ENCODE results near the gene TMEM14C.
"Not testable (repeated sequence)": the region's sequence is repeated elsewhere in the genome, so short reads cannot be mapped to it uniquely, and the experiment has no call there.

The TMEM14C gene

DNA sequence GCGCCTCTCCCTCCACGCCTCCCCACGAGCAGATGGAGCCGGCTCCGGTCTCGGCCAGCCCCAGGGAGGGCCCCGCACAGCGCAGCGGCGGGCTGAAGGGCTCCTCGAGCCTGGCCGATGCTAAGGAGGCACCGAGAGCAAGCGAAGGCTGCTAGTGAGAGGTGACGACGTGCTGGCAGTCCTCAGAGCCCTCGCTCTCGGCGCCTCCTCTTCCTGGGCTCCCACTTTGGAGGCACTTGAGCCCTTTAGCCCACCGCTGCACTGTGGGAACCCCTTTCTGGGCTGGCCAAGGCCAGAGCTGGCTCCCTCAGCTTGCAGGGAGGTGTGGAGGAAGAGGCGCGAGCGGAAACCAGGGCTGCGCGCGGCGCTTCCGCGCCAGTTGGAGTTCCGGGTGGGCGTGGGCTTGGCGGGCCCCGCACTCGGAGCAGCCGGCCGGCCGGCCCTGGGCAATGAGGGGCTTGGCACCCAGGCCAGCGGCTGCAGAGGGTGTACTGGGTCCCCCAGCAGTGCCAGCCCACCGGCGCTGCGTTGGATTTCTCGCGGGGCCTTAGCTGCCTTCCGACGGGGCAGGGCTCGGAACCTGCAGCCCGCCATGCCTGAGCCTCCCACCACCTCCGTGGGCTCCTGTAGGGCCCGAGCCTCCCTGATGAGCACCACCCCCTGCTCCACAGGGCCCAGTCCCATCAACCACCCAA, 2.5 kb upstream of the TMEM14C start:
- TF ChIP-seq CTCF (IDR thresholded peaks at IDR 0.05; ENCODE audit: control extremely low read depth, extremely low read depth, low read depth, missing control alignments) = no peak
- CTCF ChIA-PET = interaction anchor here (0.9 to 1.7 kb wide), 4 partner anchors 10 to 197 kb away, joined by 3 to 6 read pairs (median 4); no protein-coding TSS in a partner anchor
- no peak for DNase-seq (ENCODE audit: extremely low spot score)
- POLR2A ChIA-PET = interaction anchor here (1.4 to 1.9 kb wide), 2 partner anchors 26 to 27 kb away, joined by 4 to 8 read pairs; partner anchors contain the start of genes C6orf52, PAK1IP1 and TMEM14B

DNA sequence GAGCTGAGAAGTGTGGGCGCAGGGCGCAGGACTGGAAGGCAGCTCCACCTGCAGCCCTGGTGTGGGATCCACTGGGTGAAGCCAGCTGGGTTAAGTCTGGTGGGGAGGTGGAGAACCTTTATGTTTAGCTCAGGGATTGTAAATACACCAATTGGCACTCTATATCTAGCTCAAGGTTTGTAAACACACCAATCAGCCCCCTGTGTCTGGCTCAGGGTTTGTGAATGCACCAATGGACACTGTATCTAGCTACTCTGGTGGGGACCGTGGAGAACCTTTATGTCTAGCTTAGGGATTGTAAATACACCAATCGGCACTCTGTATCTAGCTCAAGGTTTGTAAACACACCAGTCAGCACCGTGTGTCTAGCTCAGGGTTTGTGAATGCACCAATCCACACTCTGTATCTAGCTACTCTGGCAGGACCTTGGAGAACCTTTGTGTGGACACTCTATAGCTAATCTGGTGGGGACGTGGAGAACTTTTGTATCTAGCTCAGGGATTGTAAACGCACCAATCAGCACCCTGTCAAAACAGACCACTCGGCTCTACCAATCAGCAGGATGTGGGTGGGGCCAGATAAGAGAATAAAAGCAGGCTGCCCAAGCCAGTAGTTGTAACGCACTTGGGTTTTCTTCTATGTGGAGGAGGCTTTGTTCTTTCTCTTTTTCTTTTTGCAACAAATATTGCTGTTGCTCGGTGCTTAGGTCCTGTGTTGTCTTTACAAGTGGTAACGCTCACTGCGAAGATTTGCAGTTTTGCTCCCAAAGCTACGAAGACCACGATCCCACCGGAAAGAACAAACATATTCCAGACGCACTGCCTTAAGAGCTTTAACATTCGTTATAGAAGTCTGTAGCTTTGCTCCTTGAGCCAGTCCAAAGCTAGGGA, 1.7 kb upstream of the TMEM14C start:
- peak; percentile 26 for TF ChIP-seq CTCF (IDR thresholded peaks at IDR 0.05; ENCODE audit: control extremely low read depth, extremely low read depth, low read depth, missing control alignments)
- not testable (repeated sequence) for DNase-seq (ENCODE audit: extremely low spot score)
- CTCF ChIA-PET = interaction anchor here (1.3 to 1.7 kb wide), 2 partner anchors 11 to 21 kb away, joined by 4 to 5 read pairs; no protein-coding TSS in a partner anchor
- POLR2A ChIA-PET = interaction anchor here (1.4 to 1.9 kb wide), 2 partner anchors 26 kb away, joined by 4 to 8 read pairs; partner anchors contain the start of genes C6orf52, PAK1IP1 and TMEM14B

DNA sequence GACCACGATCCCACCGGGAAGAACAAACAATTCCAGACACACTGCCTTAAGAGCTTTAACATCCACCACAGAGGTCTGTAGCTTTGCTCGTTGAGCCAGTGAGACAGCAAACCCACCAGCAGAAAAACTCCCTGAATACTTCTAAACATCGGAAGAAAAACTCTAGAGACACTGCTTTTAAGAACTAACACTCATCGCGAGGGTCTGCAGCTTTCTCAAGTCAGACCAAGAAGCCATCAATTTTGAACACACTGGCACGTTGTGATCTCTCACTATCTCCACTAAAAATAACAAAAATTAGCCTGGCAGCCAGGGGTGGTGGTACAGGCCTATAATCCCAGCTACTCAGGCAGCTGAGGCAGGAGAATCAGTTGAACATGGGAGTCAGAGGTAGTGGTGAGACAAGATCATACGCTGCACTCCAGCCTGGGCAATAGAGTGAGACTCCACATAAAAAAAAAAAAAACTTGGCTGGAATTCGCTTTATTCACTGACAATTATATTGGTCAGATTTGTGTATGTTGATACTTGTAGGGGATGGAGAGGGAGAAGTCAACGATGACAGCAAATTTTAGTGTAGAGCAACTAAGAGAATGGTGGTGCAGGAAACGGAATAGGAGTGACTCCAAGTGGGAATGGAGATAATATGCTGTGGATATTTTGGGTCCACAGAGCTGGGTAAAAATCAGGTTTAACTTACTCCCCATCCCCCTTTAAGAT, 860 bp upstream of the TMEM14C start:
- CTCF ChIA-PET = interaction anchor here (1.0 to 2.5 kb wide), 4 partner anchors 10 to 20 kb away, joined by 4 to 11 read pairs (median 4); no protein-coding TSS in a partner anchor
- POLR2A ChIA-PET = interaction anchor here (1.0 to 1.4 kb wide), 2 partner anchors 27 kb away, joined by 4 read pairs; partner anchors contain the start of genes C6orf52 and PAK1IP1
- no peak for TF ChIP-seq CTCF (IDR thresholded peaks at IDR 0.05; ENCODE audit: control extremely low read depth, extremely low read depth, low read depth, missing control alignments)
- DNase-seq (ENCODE audit: extremely low spot score) = no peak

GRCh38 chr6:10722570-10722819, 375 bp upstream of the TMEM14C start:
- DNase-seq (ENCODE audit: extremely low spot score) = no peak
- ChIA-PET POLR2A (interaction anchor here (1.0 kb wide), 1 partner anchor 28 kb away, joined by 4 read pairs; the partner anchor contains the start of gene PAK1IP1), CTCF (interaction anchor here (1.0 to 2.5 kb wide), 3 partner anchors 10 to 24 kb away, joined by 4 to 11 read pairs (median 8); partner anchors contain the start of gene TMEM14B)
- TF ChIP-seq CTCF (IDR thresholded peaks at IDR 0.05; ENCODE audit: control extremely low read depth, extremely low read depth, low read depth, missing control alignments) = no peak

DNA sequence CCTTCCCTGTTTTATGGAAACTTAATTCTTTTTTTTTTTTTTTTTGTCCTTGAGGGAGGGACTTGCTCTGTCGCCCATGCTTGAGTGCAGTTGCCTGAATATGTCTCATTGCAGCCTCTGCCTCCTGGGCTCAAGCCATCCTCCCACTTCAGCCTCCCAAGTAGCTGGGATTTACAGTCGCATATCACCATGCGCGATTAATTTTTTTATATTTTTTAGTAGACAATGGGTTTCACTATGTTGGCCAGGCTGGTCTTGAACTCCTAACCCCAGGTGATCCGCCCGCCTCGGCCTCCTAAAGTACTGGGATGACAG, 654 bp downstream of the TMEM14C start:
- DNase-seq (ENCODE audit: extremely low spot score) = no peak
- POLR2A ChIA-PET = no interaction called here
- CTCF ChIA-PET = interaction anchor here (1.9 to 2.5 kb wide), 3 partner anchors 14 to 23 kb away, joined by 8 to 11 read pairs (median 8); partner anchors contain the start of gene TMEM14B
- no peak for TF ChIP-seq CTCF (IDR thresholded peaks at IDR 0.05; ENCODE audit: control extremely low read depth, extremely low read depth, low read depth, missing control alignments)

DNA sequence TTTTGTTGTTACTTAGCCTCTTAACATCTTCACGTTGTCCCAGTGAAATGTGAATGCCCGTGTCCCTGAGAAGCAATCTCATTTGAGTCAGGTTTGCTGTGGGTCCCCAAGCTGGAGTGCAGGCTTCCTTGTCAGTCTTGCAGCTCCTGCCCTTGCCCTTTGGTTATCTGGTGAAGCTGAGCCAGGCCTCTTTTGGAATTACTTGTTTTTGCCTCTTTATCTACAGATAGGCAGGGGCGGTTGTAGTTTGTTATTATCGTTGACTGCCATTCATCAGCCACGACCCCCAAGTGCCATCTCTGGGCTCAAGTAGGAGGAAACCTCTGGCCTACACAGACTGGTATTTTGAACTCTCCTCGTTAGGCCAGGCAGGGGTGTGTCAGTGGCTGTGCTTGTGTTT, 2.2 kb downstream of the TMEM14C start:
- no peak for DNase-seq (ENCODE audit: extremely low spot score)
- no peak for TF ChIP-seq CTCF (IDR thresholded peaks at IDR 0.05; ENCODE audit: control extremely low read depth, extremely low read depth, low read depth, missing control alignments)
- CTCF ChIA-PET = interaction anchor here (1.9 kb wide), 1 partner anchor 17 kb away, joined by 8 read pairs; no protein-coding TSS in a partner anchor
- POLR2A ChIA-PET = no interaction called here
